Osteoblast (primary cell): ENCODE results near the gene SALL4. TPM values are rescaled to one million over a fixed set of nuclear protein-coding genes. Genes with fewer than 3 reads are reported as not detected.
"Not testable (repeated sequence)": the region's sequence is repeated elsewhere in the genome, so short reads cannot be mapped to it uniquely, and the experiment has no call there.

ENCODE experiments used
- DNase-seq: peaks from one replicate; pipeline ENCODE4 v3.0.0; 2011; ENCODE audit warnings: low spot score, mixed read lengths; ENCODE audit not compliant: insufficient read length; ENCODE audit errors: missing footprints
- H2AFZ ChIP-seq: 2 replicates; pipeline ENCODE4 v1.6.0; 2011; ENCODE audit warnings: mild to moderate bottlenecking, low read length
- H3K27ac ChIP-seq: 2 replicates; pipeline ENCODE4 v1.5.1; 2011; ENCODE audit warnings: mild to moderate bottlenecking, low read depth, low read length, moderate library complexity
- H3K27me3 ChIP-seq: 2 replicates; pipeline ENCODE4 v1.6.0; 2012; ENCODE audit warnings: mild to moderate bottlenecking, control low read depth, inconsistent platforms, low read length, moderate library complexity; ENCODE audit not compliant: insufficient read depth
- H3K36me3 ChIP-seq: 2 replicates; pipeline ENCODE4 v1.5.1; 2011; ENCODE audit warnings: mild to moderate bottlenecking, low read length, control low read depth, moderate library complexity; ENCODE audit not compliant: insufficient read depth
- H3K4me1 ChIP-seq: 2 replicates; pipeline ENCODE4 v1.5.1; 2011; ENCODE audit warnings: mild to moderate bottlenecking, low read length, control low read depth, moderate library complexity; ENCODE audit not compliant: insufficient read depth
- H3K4me2 ChIP-seq: 2 replicates; pipeline ENCODE4 v1.6.0; 2011; ENCODE audit warnings: mild to moderate bottlenecking, low read length; ENCODE audit not compliant: insufficient read depth
- H3K4me3 ChIP-seq: fragments of 200-600 bp; sonication (generic); 3 replicates; pipeline ENCODE4 v1.5.1; 2012; ENCODE audit warnings: mild to moderate bottlenecking, low read length, inconsistent platforms; ENCODE audit not compliant: insufficient read depth
- H3K79me2 ChIP-seq: 2 replicates; pipeline ENCODE4 v1.6.0; 2012; ENCODE audit warnings: mild to moderate bottlenecking, low read length, control low read depth, inconsistent platforms; ENCODE audit not compliant: insufficient read depth
- H3K9me3 ChIP-seq: 2 replicates; pipeline ENCODE4 v1.5.1; 2011; ENCODE audit warnings: low read depth, low read length, control low read depth
- H4K20me1 ChIP-seq: 2 replicates; pipeline ENCODE4 v1.6.0; 2012; ENCODE audit warnings: mild to moderate bottlenecking, low read length, control low read depth; ENCODE audit not compliant: insufficient read depth
- CTCF ChIP-seq: IDR thresholded peaks from 2 replicates; pipeline ENCODE4 v1.5.1; 2011; ENCODE audit warnings: mild to moderate bottlenecking, low read depth, low read length, moderate library complexity; ENCODE audit errors: extremely low read depth
- total RNA-seq: library from RNA; depleted of rRNA; stranded (reverse); fragments of >200 nt; gene quantifications from 2 replicates; pipeline ENCODE4 v1.2.3, GENCODE V29; 2012

SALL4 gene
- total RNA-seq, 1 donor = 3.3 TPM

DNA sequence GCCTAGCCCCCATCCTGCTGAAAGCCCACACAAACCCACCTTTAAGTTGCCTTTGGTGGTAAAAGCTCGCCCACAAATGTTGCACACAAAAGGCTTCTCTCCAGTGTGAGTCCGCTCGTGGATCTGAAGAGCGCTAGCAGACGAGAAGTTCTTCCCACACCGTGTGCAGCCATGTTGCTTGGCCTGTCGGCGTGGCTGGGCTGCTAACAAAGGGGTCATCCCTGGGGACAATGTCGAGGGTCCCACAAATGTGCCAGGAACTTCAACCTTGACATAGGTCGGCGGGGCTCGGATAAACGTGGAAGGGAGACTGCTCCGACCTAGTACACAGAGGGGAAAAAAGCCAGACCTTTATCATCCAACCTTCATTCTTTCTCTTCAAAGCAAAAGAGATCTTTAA lies 13.5 kb downstream of the SALL4 start:
- no peaks in the 10 kb centered on the region for H3K9me3 ChIP-seq
- H3K27me3 ChIP-seq = no peaks in the 10 kb centered on the region
- H3K36me3 ChIP-seq = no peaks in the 10 kb centered on the region
- no peaks in the 10 kb centered on the region for H3K4me1 ChIP-seq
- H4K20me1 ChIP-seq = no peaks in the 10 kb centered on the region
- DNase-seq = no peak
- no peaks in the 10 kb centered on the region for H3K79me2 ChIP-seq
- H2AFZ ChIP-seq = no peak overlapping the region
- H3K4me3 ChIP-seq = no peak overlapping the region
- no peak for TF ChIP-seq CTCF
- no peak overlapping the region for H3K4me2 ChIP-seq
- no peak overlapping the region for H3K27ac ChIP-seq

GRCh38 chr20:51784299-51784698 lies 18.0 kb downstream of the SALL4 start:
- H3K27me3 ChIP-seq = no peaks in the 10 kb centered on the region
- H3K4me2 ChIP-seq = no peak overlapping the region
- no peak for DNase-seq
- no peak overlapping the region for H3K4me3 ChIP-seq
- no peak overlapping the region for H2AFZ ChIP-seq
- H3K27ac ChIP-seq = no peak overlapping the region
- H3K79me2 ChIP-seq = no peaks in the 10 kb centered on the region
- H3K4me1 ChIP-seq = no peaks in the 10 kb centered on the region
- no peaks in the 10 kb centered on the region for H3K36me3 ChIP-seq
- no peaks in the 10 kb centered on the region for H4K20me1 ChIP-seq
- no peak for TF ChIP-seq CTCF
- H3K9me3 ChIP-seq = no peaks in the 10 kb centered on the region

- not testable (repeated sequence) for H3K27me3 ChIP-seq, H2AFZ ChIP-seq, H3K9me3 ChIP-seq, H3K4me3 ChIP-seq, H3K4me2 ChIP-seq, H3K79me2 ChIP-seq, DNase-seq, H3K36me3 ChIP-seq, H3K27ac ChIP-seq, H4K20me1 ChIP-seq, H3K4me1 ChIP-seq
These were observed 24.0 kb downstream of the SALL4 start for GRCh38 chr20:51778229-51778759.

GRCh38 chr20:51775241-51775640 lies 27.1 kb downstream of the SALL4 start:
- Histone ChIP-seq H2AFZ (no peak overlapping the region), H3K9me3 (no peaks in the 10 kb centered on the region), H3K4me2 (no peak overlapping the region), H3K27ac (no peak overlapping the region), H3K4me1 (no peaks in the 10 kb centered on the region), H3K4me3 (no peak overlapping the region), H4K20me1 (no peaks in the 10 kb centered on the region), H3K36me3 (no peaks in the 10 kb centered on the region), H3K79me2 (no peaks in the 10 kb centered on the region), H3K27me3 (no peaks in the 10 kb centered on the region)
- no peak for TF ChIP-seq CTCF
- no peak for DNase-seq
